BLaER1 treated with 17β-estradiol and CSF1 and Interleukin-3, amounts not matched to agents 10 nM and 100 nM (cell line): Measurements from ENCODE around the gene FAM110A.
"Not testable (repeated sequence)": the region's sequence is repeated elsewhere in the genome, so short reads cannot be mapped to it uniquely, and the experiment has no call there.

Experiments
- H3K27ac ChIP-seq, 11 experiments: shearing (Covaris generic); formaldehyde crosslinking; 2 replicates each; pipeline ENCODE4 v1.8.1; 2022
- H3K27me3 ChIP-seq, 11 experiments: shearing (Covaris generic); formaldehyde crosslinking; 2 replicates each; pipeline ENCODE4 v1.8.1; 2022
- H3K36me3 ChIP-seq, 11 experiments: shearing (Covaris generic); formaldehyde crosslinking; 2 replicates each; pipeline ENCODE4 v1.8.1; 2022
- H3K4me1 ChIP-seq, 10 experiments: shearing (Covaris generic); formaldehyde crosslinking; 2 replicates each; pipeline ENCODE4 v1.8.1; 2022
- H3K4me2 ChIP-seq, 11 experiments: shearing (Covaris generic); formaldehyde crosslinking; 2 replicates each; pipeline ENCODE4 v1.8.1; 2022
- H3K4me3 ChIP-seq, 10 experiments: shearing (Covaris generic); formaldehyde crosslinking; 2 replicates each; pipeline ENCODE4 v1.8.1; 2022
- H3K9ac ChIP-seq, 11 experiments: shearing (Covaris generic); formaldehyde crosslinking; 2 replicates each; pipeline ENCODE4 v1.8.1; 2022
- H3K9me3 ChIP-seq, 11 experiments: shearing (Covaris generic); formaldehyde crosslinking; replicated peaks in 1 of 11; 2 replicates each; pipeline ENCODE4 v1.8.1; 2022
- H4K20me1 ChIP-seq, 11 experiments: shearing (Covaris generic); formaldehyde crosslinking; 2 replicates each; pipeline ENCODE4 v1.8.1; 2022
- Cebpa-rat ChIP-seq, 11 experiments: shearing (Covaris generic); IDR thresholded peaks; 2 replicates each; pipeline ENCODE4 v1.8.1; 2022

Gene FAM110A

GRCh38 chr20:822651-823573, 10.6 kb upstream of the FAM110A start:
- H3K4me2 ChIP-seq, result peak overlapping the region; percentile 21 to 61 (median 47); a peak in 19 of 22 replicates

DNA sequence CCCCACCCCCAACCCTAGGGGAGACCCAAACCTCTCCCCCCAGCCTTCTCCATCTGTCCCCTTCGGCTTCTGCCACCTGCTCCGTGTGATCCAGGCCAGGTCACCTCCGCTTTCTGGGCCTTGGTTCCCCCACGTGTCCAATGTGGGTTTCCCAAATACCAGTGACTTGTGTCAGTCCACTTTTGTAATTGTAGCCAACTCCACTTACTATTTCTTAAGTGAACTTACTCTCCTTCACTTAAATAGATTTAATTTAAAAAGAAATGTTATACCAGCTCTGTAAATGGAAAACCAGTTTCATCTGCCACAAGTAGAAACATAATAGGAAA, 10.0 kb upstream of the FAM110A start:
- Histone ChIP-seq H3K4me1 (peaks cover 29 to 47% (median 42%) of the 10 kb centered on the region in 10 experiments), H3K9me3 (peaks cover 5 to 19% (median 14%) of the 10 kb centered on the region in 11 experiments; a peak in 17 of 22 replicates), H3K27ac (no peak overlapping the region), H4K20me1 (no peaks in the 10 kb centered on the region), H3K36me3 (no peaks in the 10 kb centered on the region), H3K4me3 (no peak overlapping the region), H3K9ac (no peak overlapping the region), H3K27me3 (no peaks in the 10 kb centered on the region), H3K4me2 (peak overlapping the region in 7 of 11 experiments; percentile 35 to 61 (median 55); a peak in 14 of 22 replicates)
- TF ChIP-seq Cebpa-rat (IDR thresholded peaks at IDR 0.05), result no peak

More at GRCh38 chr20:822651-823573, 10.6 kb upstream of the FAM110A start:
- Histone ChIP-seq H3K36me3 (no peaks in the 10 kb centered on the region), H3K27me3 (no peaks in the 10 kb centered on the region), H3K9me3 (peaks cover 5 to 19% (median 14%) of the 10 kb centered on the region in 11 experiments; a peak in 17 of 22 replicates), H3K27ac (no peak overlapping the region; a peak in 1 of 22 replicates), H3K4me3 (no peak overlapping the region), H4K20me1 (no peaks in the 10 kb centered on the region), H3K9ac (0 out of 22 replicates have a peak overlapping the region, but pooled peaks of 1 of the 11 experiments have one; percentile 29), H3K4me1 (peaks cover 28 to 47% (median 42%) of the 10 kb centered on the region in 10 experiments)
- TF ChIP-seq Cebpa-rat (IDR thresholded peaks at IDR 0.05), result no peak

DNA sequence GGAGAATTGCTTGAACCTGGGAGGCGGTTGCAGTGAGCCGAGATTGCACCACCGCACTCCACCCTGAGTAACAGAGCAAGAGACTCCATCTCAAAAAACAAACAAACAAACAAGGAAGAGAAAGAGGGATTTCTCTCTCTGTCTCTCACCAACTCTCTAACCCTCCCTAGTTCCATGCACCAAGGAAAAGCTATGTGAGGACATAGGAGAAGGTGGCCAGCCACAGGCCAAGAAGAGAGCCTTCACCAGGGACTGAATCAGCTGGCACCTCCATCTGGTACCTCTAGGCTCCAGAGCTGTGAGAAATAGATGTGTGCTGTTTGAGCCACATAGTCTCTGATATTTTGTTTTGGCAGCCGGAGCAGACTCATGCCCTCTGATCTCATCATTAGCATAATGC, 9.0 kb upstream of the FAM110A start:
- no peaks in the 10 kb centered on the region for H3K36me3 ChIP-seq
- no peaks in the 10 kb centered on the region for H3K27me3 ChIP-seq
- peak overlapping the region in 2 of 11 experiments; percentile 34 to 64; a peak in 2 of 22 replicates for H3K27ac ChIP-seq
- H3K9ac ChIP-seq, result no peak overlapping the region
- H3K4me1 ChIP-seq, result peaks cover 38 to 53% (median 45%) of the 10 kb centered on the region in 10 experiments
- H3K4me2 ChIP-seq, result peak overlapping the region; percentile 57 to 76 (median 69); a peak in 19 of 22 replicates
- no peaks in the 10 kb centered on the region for H4K20me1 ChIP-seq
- H3K9me3 ChIP-seq, result peaks cover 5 to 19% (median 14%) of the 10 kb centered on the region in 11 experiments; a peak in 17 of 22 replicates
- 0 out of 20 replicates have a peak overlapping the region, but pooled peaks of 1 of the 10 experiments have one; percentile 13 for H3K4me3 ChIP-seq
- no peak for TF ChIP-seq Cebpa-rat (IDR thresholded peaks at IDR 0.05)

GRCh38 chr20:824916-825315, 8.6 kb upstream of the FAM110A start:
- H3K27ac ChIP-seq, result peak overlapping the region in 5 of 11 experiments; percentile 33 to 64 (median 34); a peak in 8 of 22 replicates
- H3K4me3 ChIP-seq, result 0 out of 20 replicates have a peak overlapping the region, but pooled peaks of 1 of the 10 experiments have one; percentile 13
- H3K9me3 ChIP-seq, result peaks cover 5 to 19% (median 14%) of the 10 kb centered on the region in 11 experiments; a peak in 17 of 22 replicates
- H3K4me2 ChIP-seq, result peak overlapping the region; percentile 57 to 76 (median 69)
- no peaks in the 10 kb centered on the region for H3K27me3 ChIP-seq
- H3K36me3 ChIP-seq, result no peaks in the 10 kb centered on the region
- no peaks in the 10 kb centered on the region for H4K20me1 ChIP-seq
- no peak for TF ChIP-seq Cebpa-rat (IDR thresholded peaks at IDR 0.05)
- peaks cover 41 to 54% (median 45%) of the 10 kb centered on the region in 10 experiments for H3K4me1 ChIP-seq
- no peak overlapping the region; a peak in 1 of 22 replicates for H3K9ac ChIP-seq

- Histone ChIP-seq H4K20me1 (no peaks in the 10 kb centered on the region), H3K9ac (no peak overlapping the region), H3K27ac (peak overlapping the region in 9 of 11 experiments; percentile 16 to 64 (median 34); a peak in 14 of 22 replicates), H3K36me3 (no peaks in the 10 kb centered on the region), H3K9me3 (peaks cover 5 to 19% (median 14%) of the 10 kb centered on the region in 11 experiments; a peak in 17 of 22 replicates), H3K27me3 (no peaks in the 10 kb centered on the region), H3K4me1 (peaks cover 41 to 60% (median 51%) of the 10 kb centered on the region in 10 experiments), H3K4me3 (0 out of 20 replicates have a peak overlapping the region, but pooled peaks of 1 of the 10 experiments have one; percentile 3), H3K4me2 (peak overlapping the region; percentile 57 to 76 (median 69))
- no peak for TF ChIP-seq Cebpa-rat (IDR thresholded peaks at IDR 0.05)
These were observed 7.6 kb upstream of the FAM110A start for GRCh38 chr20:825710-826421.

- Histone ChIP-seq H4K20me1 (no peaks in the 10 kb centered on the region), H3K9ac (no peak overlapping the region), H3K4me1 (peaks cover 41 to 70% (median 51%) of the 10 kb centered on the region in 10 experiments), H3K9me3 (peaks cover 5 to 19% (median 14%) of the 10 kb centered on the region in 11 experiments; a peak in 17 of 22 replicates), H3K4me2 (peak overlapping the region; percentile 57 to 76 (median 69); a peak in 20 of 22 replicates), H3K27ac (peak overlapping the region in 4 of 11 experiments; percentile 5 to 64 (median 36); a peak in 4 of 22 replicates), H3K36me3 (no peaks in the 10 kb centered on the region), H3K27me3 (no peaks in the 10 kb centered on the region), H3K4me3 (0 out of 20 replicates have a peak overlapping the region, but pooled peaks of 1 of the 10 experiments have one; percentile 3)
- TF ChIP-seq Cebpa-rat (IDR thresholded peaks at IDR 0.05), result no peak
These were observed 6.7 kb upstream of the FAM110A start for GRCh38 chr20:826695-827323.

- not testable (repeated sequence) for H3K4me2 ChIP-seq, H3K36me3 ChIP-seq, H4K20me1 ChIP-seq, H3K27ac ChIP-seq, H3K4me3 ChIP-seq, H3K27me3 ChIP-seq, H3K9ac ChIP-seq
- peaks cover 5 to 19% (median 14%) of the 10 kb centered on the region in 11 experiments; a peak in 17 of 22 replicates for H3K9me3 ChIP-seq
- H3K4me1 ChIP-seq, result peaks cover 41 to 79% (median 52%) of the 10 kb centered on the region in 10 experiments
These were observed 5.5 kb upstream of the FAM110A start for GRCh38 chr20:827981-828380.

- Histone ChIP-seq H3K4me3 (no peak overlapping the region), H3K4me1 (peaks cover 39 to 76% (median 51%) of the 10 kb centered on the region in 10 experiments), H3K9ac (no peak overlapping the region; a peak in 2 of 22 replicates), H3K4me2 (peak overlapping the region in 3 of 11 experiments; percentile 49 to 79 (median 57); a peak in 5 of 22 replicates), H4K20me1 (no peaks in the 10 kb centered on the region), H3K27ac (peak overlapping the region in 4 of 11 experiments; percentile 17 to 55 (median 54); a peak in 6 of 22 replicates), H3K9me3 (peaks cover 5 to 19% (median 14%) of the 10 kb centered on the region in 11 experiments; a peak in 17 of 22 replicates), H3K27me3 (no peaks in the 10 kb centered on the region), H3K36me3 (no peaks in the 10 kb centered on the region)
- no peak for TF ChIP-seq Cebpa-rat (IDR thresholded peaks at IDR 0.05)
These were observed 4.5 kb upstream of the FAM110A start for GRCh38 chr20:828987-829386.
